Measurements from ENCODE around the gene CKM.
A peak's percentile ranks its signal among the peaks of the same experiment; 100 is the strongest.

The CKM gene

GRCh38 chr19:45322744-45323281 lies at the start of gene CKM:
CKM (minus strand) TSS chr19:45322875; CDS start chr19:45319713, 3,162 bp downstream.
- peaks cover 25% of the 10 kb centered on the region for H3K27me3 Mint-ChIP-seq (ENCODE audit: low read depth)
- H3K4me3 Mint-ChIP-seq = no peak within 1 kb of the TSS
- no peaks in the 10 kb centered on the region for H3K36me3 Mint-ChIP-seq (ENCODE audit: low read depth)
- no peak within 1 kb of the TSS for H3K27ac Mint-ChIP-seq
- H3K9me3 Mint-ChIP-seq = no peaks in the 10 kb centered on the region
- no peaks in the 10 kb centered on the region for H3K4me1 Mint-ChIP-seq (ENCODE audit: low read depth)

GRCh38 chr19:45370410-45371204 lies 47.9 kb upstream of the CKM start, which contains the start of gene ERCC2:
ERCC2 (minus strand) TSS chr19:45370573; CDS start chr19:45370540, 33 bp downstream.
- Mint-ChIP-seq H3K27me3 (ENCODE audit: low read depth) (peaks cover 3% of the 10 kb centered on the region), H3K4me3 (peak within 1 kb of the TSS; percentile 88), H3K9me3 (no peaks in the 10 kb centered on the region), H3K4me1 (ENCODE audit: low read depth) (peaks cover 10% of the 10 kb centered on the region), H3K36me3 (ENCODE audit: low read depth) (no peaks in the 10 kb centered on the region), H3K27ac (peak within 1 kb of the TSS; percentile 99)

- H3K27ac Mint-ChIP-seq = no peak overlapping the region
- H3K36me3 Mint-ChIP-seq (ENCODE audit: low read depth) = no peaks in the 10 kb centered on the region
- peaks cover 10% of the 10 kb centered on the region for H3K4me1 Mint-ChIP-seq (ENCODE audit: low read depth)
- peak overlapping the region; percentile 54 for H3K4me3 Mint-ChIP-seq
- H3K9me3 Mint-ChIP-seq = no peaks in the 10 kb centered on the region
- peaks cover 3% of the 10 kb centered on the region for H3K27me3 Mint-ChIP-seq (ENCODE audit: low read depth)
Observed at GRCh38 chr19:45368737-45369340, 46.2 kb upstream of the CKM start.

GRCh38 chr19:45368127-45368526 lies 45.5 kb upstream of the CKM start:
- H3K9me3 Mint-ChIP-seq = no peaks in the 10 kb centered on the region
- peaks cover 3% of the 10 kb centered on the region for H3K27me3 Mint-ChIP-seq (ENCODE audit: low read depth)
- no peak overlapping the region for H3K27ac Mint-ChIP-seq
- H3K36me3 Mint-ChIP-seq (ENCODE audit: low read depth) = no peaks in the 10 kb centered on the region
- H3K4me1 Mint-ChIP-seq (ENCODE audit: low read depth) = peaks cover 10% of the 10 kb centered on the region
- peak overlapping the region; percentile 7 for H3K4me3 Mint-ChIP-seq

- no peaks in the 10 kb centered on the region for H3K27me3 Mint-ChIP-seq (ENCODE audit: low read depth)
- H3K4me1 Mint-ChIP-seq (ENCODE audit: low read depth) = peaks cover 1% of the 10 kb centered on the region
- H3K4me3 Mint-ChIP-seq = no peak overlapping the region
- no peaks in the 10 kb centered on the region for H3K9me3 Mint-ChIP-seq
- H3K36me3 Mint-ChIP-seq (ENCODE audit: low read depth) = peaks cover 4% of the 10 kb centered on the region
- H3K27ac Mint-ChIP-seq = no peak overlapping the region
Observed at GRCh38 chr19:45364696-45365095, 42.0 kb upstream of the CKM start.

- Mint-ChIP-seq H3K4me3 (no peak overlapping the region), H3K9me3 (no peaks in the 10 kb centered on the region), H3K27me3 (ENCODE audit: low read depth) (no peaks in the 10 kb centered on the region), H3K36me3 (ENCODE audit: low read depth) (peaks cover 4% of the 10 kb centered on the region), H3K27ac (no peak overlapping the region), H3K4me1 (ENCODE audit: low read depth) (peaks cover 2% of the 10 kb centered on the region)
Observed at GRCh38 chr19:45363861-45364459, 41.3 kb upstream of the CKM start.

- H3K36me3 Mint-ChIP-seq (ENCODE audit: low read depth) = peaks cover 5% of the 10 kb centered on the region
- H3K27ac Mint-ChIP-seq = no peak overlapping the region
- H3K9me3 Mint-ChIP-seq = no peaks in the 10 kb centered on the region
- H3K4me3 Mint-ChIP-seq = no peak overlapping the region
- peaks cover 2% of the 10 kb centered on the region for H3K4me1 Mint-ChIP-seq (ENCODE audit: low read depth)
- H3K27me3 Mint-ChIP-seq (ENCODE audit: low read depth) = no peaks in the 10 kb centered on the region
Observed at GRCh38 chr19:45362291-45362690, 39.6 kb upstream of the CKM start.

GRCh38 chr19:45361608-45362007 lies 38.9 kb upstream of the CKM start:
- no peaks in the 10 kb centered on the region for H3K27me3 Mint-ChIP-seq (ENCODE audit: low read depth)
- peaks cover 10% of the 10 kb centered on the region for H3K36me3 Mint-ChIP-seq (ENCODE audit: low read depth)
- no peak overlapping the region for H3K4me3 Mint-ChIP-seq
- peaks cover 2% of the 10 kb centered on the region for H3K4me1 Mint-ChIP-seq (ENCODE audit: low read depth)
- H3K27ac Mint-ChIP-seq = no peak overlapping the region
- H3K9me3 Mint-ChIP-seq = no peaks in the 10 kb centered on the region

- Mint-ChIP-seq H3K36me3 (ENCODE audit: low read depth) (peaks cover 18% of the 10 kb centered on the region), H3K9me3 (no peaks in the 10 kb centered on the region), H3K27me3 (ENCODE audit: low read depth) (no peaks in the 10 kb centered on the region), H3K4me1 (ENCODE audit: low read depth) (peaks cover 2% of the 10 kb centered on the region), H3K4me3 (no peak overlapping the region), H3K27ac (no peak overlapping the region)
Observed at GRCh38 chr19:45358213-45358792, 35.6 kb upstream of the CKM start.

GRCh38 chr19:45357445-45357783 lies 34.7 kb upstream of the CKM start:
- Mint-ChIP-seq H3K36me3 (ENCODE audit: low read depth) (peaks cover 19% of the 10 kb centered on the region), H3K27ac (no peak overlapping the region)

GRCh38 chr19:45356760-45357444 lies 34.2 kb upstream of the CKM start:
- H3K27me3 Mint-ChIP-seq (ENCODE audit: low read depth) = no peaks in the 10 kb centered on the region
- no peak overlapping the region for H3K27ac Mint-ChIP-seq
- no peaks in the 10 kb centered on the region for H3K9me3 Mint-ChIP-seq
- H3K4me1 Mint-ChIP-seq (ENCODE audit: low read depth) = peaks cover 2% of the 10 kb centered on the region
- no peak overlapping the region for H3K4me3 Mint-ChIP-seq
- peaks cover 19% of the 10 kb centered on the region for H3K36me3 Mint-ChIP-seq (ENCODE audit: low read depth)

More at GRCh38 chr19:45357445-45357783, 34.7 kb upstream of the CKM start:
- Mint-ChIP-seq H3K9me3 (no peaks in the 10 kb centered on the region), H3K4me3 (no peak overlapping the region), H3K4me1 (ENCODE audit: low read depth) (peaks cover 2% of the 10 kb centered on the region), H3K27me3 (ENCODE audit: low read depth) (no peaks in the 10 kb centered on the region)

GRCh38 chr19:45355910-45356309 lies 33.2 kb upstream of the CKM start:
- H3K4me1 Mint-ChIP-seq (ENCODE audit: low read depth) = peaks cover 3% of the 10 kb centered on the region
- H3K4me3 Mint-ChIP-seq = no peak overlapping the region
- H3K9me3 Mint-ChIP-seq = no peaks in the 10 kb centered on the region
- H3K36me3 Mint-ChIP-seq (ENCODE audit: low read depth) = peaks cover 15% of the 10 kb centered on the region
- H3K27me3 Mint-ChIP-seq (ENCODE audit: low read depth) = no peaks in the 10 kb centered on the region
- H3K27ac Mint-ChIP-seq = no peak overlapping the region

- Mint-ChIP-seq H3K9me3 (no peaks in the 10 kb centered on the region), H3K27ac (no peak overlapping the region), H3K4me3 (no peak overlapping the region), H3K36me3 (ENCODE audit: low read depth) (peaks cover 15% of the 10 kb centered on the region), H3K27me3 (ENCODE audit: low read depth) (no peaks in the 10 kb centered on the region), H3K4me1 (ENCODE audit: low read depth) (peaks cover 5% of the 10 kb centered on the region)
Observed at GRCh38 chr19:45355402-45355801, 32.7 kb upstream of the CKM start.

GRCh38 chr19:45354241-45354842 lies 31.7 kb upstream of the CKM start:
- no peaks in the 10 kb centered on the region for H3K9me3 Mint-ChIP-seq
- H3K27me3 Mint-ChIP-seq (ENCODE audit: low read depth) = no peaks in the 10 kb centered on the region
- H3K36me3 Mint-ChIP-seq (ENCODE audit: low read depth) = peaks cover 15% of the 10 kb centered on the region
- H3K27ac Mint-ChIP-seq = no peak overlapping the region
- H3K4me1 Mint-ChIP-seq (ENCODE audit: low read depth) = peaks cover 3% of the 10 kb centered on the region
- H3K4me3 Mint-ChIP-seq = no peak overlapping the region

Measured in T-helper 1 cell treated with Interleukin-12 subunit alpha and Interleukin-12 subunit beta and Interleukin-4 antibody, amounts not matched to agents 30 μg/mL and 1 μg/mL, for 36 hours (primary cell).